Uterus (tissue), 4 donors: Measurements from ENCODE around the gene RNF157. TPM values are rescaled to one million over a fixed set of nuclear protein-coding genes. Genes with fewer than 3 reads are reported as not detected.
A peak's percentile ranks its signal among the peaks of the same experiment; 100 is the strongest.

Source experiments
- DNase-seq, 2 donors: peaks; one replicate each; pipeline ENCODE4 v3.0.0-alpha.2; 2019 to 2020
- H3K27ac ChIP-seq, 2 donors: fragments of 200-600 bp; sonication (generic); 1 replicate in 1 of 2; 2 replicates in 1 of 2; pipeline ENCODE4 v1.5.1; 2016 to 2018
- H3K27me3 ChIP-seq, 2 donors: fragments of 200-600 bp; sonication (generic); one replicate each; pipeline ENCODE4 v1.5.1; 2018 to 2019; ENCODE audit warnings: control low read depth in 1 of 2
- H3K36me3 ChIP-seq, 2 donors: fragments of 200-600 bp; sonication (generic); one replicate each; pipeline ENCODE4 v1.5.1; 2019; ENCODE audit warnings: control low read depth in 1 of 2
- H3K4me1 ChIP-seq, 2 donors: fragments of 200-600 bp; sonication (generic); one replicate each; pipeline ENCODE4 v1.5.1; 2018 to 2019; ENCODE audit warnings: control low read depth in 1 of 2
- H3K4me3 ChIP-seq, 2 donors: fragments of 200-600 bp; sonication (generic); 1 replicate in 1 of 2; 2 replicates in 1 of 2; pipeline ENCODE4 v1.5.1; 2018 to 2019; ENCODE audit warnings: mild to moderate bottlenecking in 1 of 2
- H3K9me3 ChIP-seq, 2 donors: fragments of 200-600 bp; sonication (generic); one replicate each; pipeline ENCODE4 v1.5.1; 2019; ENCODE audit warnings: control low read depth in 1 of 2
- CTCF ChIP-seq, 4 experiments: fragments of 200-600 bp in 2 of 4; fragments of 450-650 bp in 2 of 4; sonication (generic) in 2 of 4; IDR thresholded peaks; one replicate each; pipeline ENCODE4 v1.5.1; 2016 to 2019; ENCODE audit warnings: antibody characterized with exemption in 4 of 4, mild to moderate bottlenecking in 2 of 4, moderate library complexity in 1 of 4
- POLR2A ChIP-seq, 2 donors: fragments of 450-650 bp; IDR thresholded peaks; one replicate each; pipeline ENCODE4 v1.6.1; 2016; ENCODE audit warnings: antibody characterized with exemption in 2 of 2, mild to moderate bottlenecking in 1 of 2, moderate library complexity in 1 of 2
- intact Hi-C: fragments of 100-400 bp; cut with DNase I; formaldehyde crosslinking; loops from one replicate; pipeline ENCODE4 v1.15.1; 2023; ENCODE audit warnings: low total_unique reads
- total RNA-seq, 4 donors: library from RNA; depleted of rRNA in 3 of 4; stranded (reverse); fragments of >200 nt in 3 of 4; gene quantifications; one replicate each; pipeline versions ENCODE4 v1.1.0 to v1.2.4, GENCODE V29; 2014 to 2023
- donor health status: DM: yes; HTN: yes; CAD: no.

Gene RNF157
- total RNA-seq, 4 donors from 2014 or later, result 0.77 to 5.7 (median 1.7) TPM

GRCh38 chr17:76102944-76103273, 137.4 kb downstream of the RNF157 start:
- no peaks in the 10 kb centered on the region for H3K9me3 ChIP-seq
- H3K4me3 ChIP-seq, result peak overlapping the region; percentile 76 to 83
- peak overlapping the region; percentile 78 to 79 for H3K27ac ChIP-seq
- H3K27me3 ChIP-seq, result no peaks in the 10 kb centered on the region
- no peaks in the 10 kb centered on the region for H3K36me3 ChIP-seq
- TF ChIP-seq POLR2A (IDR thresholded peaks at IDR 0.05) (no peak), CTCF (IDR thresholded peaks at IDR 0.05) (no peak)
- H3K4me1 ChIP-seq, result no peaks in the 10 kb centered on the region
- DNase-seq, result no peak
- intact Hi-C loops, result no loop called here

- no peak overlapping the region for H3K27ac ChIP-seq
- no peak for TF ChIP-seq CTCF (IDR thresholded peaks at IDR 0.05)
- no peak for TF ChIP-seq POLR2A (IDR thresholded peaks at IDR 0.05)
- DNase-seq, result no peak
- H3K4me1 ChIP-seq, result no peaks in the 10 kb centered on the region
- no peak overlapping the region for H3K4me3 ChIP-seq
- H3K27me3 ChIP-seq, result no peaks in the 10 kb centered on the region
- no peaks in the 10 kb centered on the region for H3K36me3 ChIP-seq
- no peaks in the 10 kb centered on the region for H3K9me3 ChIP-seq
- intact Hi-C loops, result no loop called here
These were observed 142.5 kb downstream of the RNF157 start for GRCh38 chr17:76097716-76098295.

GRCh38 chr17:76095943-76096342, 144.3 kb downstream of the RNF157 start:
- intact Hi-C loops, result no loop called here
- no peak for TF ChIP-seq CTCF (IDR thresholded peaks at IDR 0.05)
- no peak for TF ChIP-seq POLR2A (IDR thresholded peaks at IDR 0.05)
- H3K27ac ChIP-seq, result no peak overlapping the region

GRCh38 chr17:76094046-76094445, 146.2 kb downstream of the RNF157 start:
- no peaks in the 10 kb centered on the region for H3K36me3 ChIP-seq
- no peak overlapping the region for H3K4me3 ChIP-seq
- H3K27ac ChIP-seq, result no peak overlapping the region
- no peaks in the 10 kb centered on the region for H3K9me3 ChIP-seq
- no peaks in the 10 kb centered on the region for H3K27me3 ChIP-seq
- intact Hi-C loops, result no loop called here
- DNase-seq, result no peak
- H3K4me1 ChIP-seq, result no peaks in the 10 kb centered on the region
- TF ChIP-seq CTCF (IDR thresholded peaks at IDR 0.05) (no peak), POLR2A (IDR thresholded peaks at IDR 0.05) (no peak)

More at GRCh38 chr17:76095943-76096342, 144.3 kb downstream of the RNF157 start:
- Histone ChIP-seq H3K36me3 (no peaks in the 10 kb centered on the region), H3K4me1 (no peaks in the 10 kb centered on the region), H3K9me3 (no peaks in the 10 kb centered on the region), H3K4me3 (no peak overlapping the region), H3K27me3 (no peaks in the 10 kb centered on the region)
- no peak for DNase-seq

- H3K27me3 ChIP-seq, result no peaks in the 10 kb centered on the region
- H3K4me3 ChIP-seq, result no peak overlapping the region
- no peaks in the 10 kb centered on the region for H3K4me1 ChIP-seq
- DNase-seq, result no peak
- intact Hi-C loops, result no loop called here
- no peaks in the 10 kb centered on the region for H3K9me3 ChIP-seq
- no peaks in the 10 kb centered on the region for H3K36me3 ChIP-seq
- TF ChIP-seq CTCF (IDR thresholded peaks at IDR 0.05), result no peak
- no peak for TF ChIP-seq POLR2A (IDR thresholded peaks at IDR 0.05)
- H3K27ac ChIP-seq, result no peak overlapping the region
These were observed 147.5 kb downstream of the RNF157 start for GRCh38 chr17:76092526-76093413.
